WTC11 (cell line): ENCODE results near the gene CIT. TPM values are rescaled to one million over a fixed set of nuclear protein-coding genes. Genes with fewer than 3 reads are reported as not detected.

Source experiments
- ATAC-seq: fragments of 200-7000 bp; cut with Tn5 transposase; 2 replicates; pipeline ENCODE4 v1.10.0; 2021; ENCODE audit warnings: mild to moderate bottlenecking, moderate library complexity
- CTCF ChIA-PET: fragments of 300-600 bp; sonication (Branson Sonifier 250); formaldehyde crosslinking; loops from one replicate; lab custom pipeline; 2021; ENCODE audit warnings: antibody characterized with exemption; lab: Charles Lee
- POLR2A ChIA-PET: fragments of 350-600 bp; sonication (Branson Sonifier 250); formaldehyde crosslinking; loops from one replicate; lab custom pipeline; 2021; ENCODE audit warnings: antibody characterized with exemption; lab: Charles Lee
- DNase-seq: peaks from one replicate; pipeline ENCODE4 v3.0.0; 2021; ENCODE audit warnings: low spot score
- H3K27ac Mint-ChIP-seq: 2 replicates; pipeline ENCODE4 v1.8.0; 2021; ENCODE audit warnings: mixed read lengths
- H3K27me3 Mint-ChIP-seq: 2 replicates; pipeline ENCODE4 v1.8.0; 2021; ENCODE audit warnings: low read depth, mild to moderate bottlenecking, moderate library complexity, mixed read lengths
- H3K36me3 Mint-ChIP-seq: 2 replicates; pipeline ENCODE4 v1.8.0; 2021; ENCODE audit warnings: mixed read lengths
- H3K4me1 Mint-ChIP-seq: 2 replicates; pipeline ENCODE4 v1.8.0; 2022; ENCODE audit warnings: mixed read lengths
- H3K4me3 Mint-ChIP-seq: 2 replicates; pipeline ENCODE4 v1.8.0; 2021; ENCODE audit warnings: mild to moderate bottlenecking, moderate library complexity, mixed read lengths
- H3K9me3 Mint-ChIP-seq: 2 replicates; pipeline ENCODE4 v1.8.0; 2021; ENCODE audit warnings: mixed read lengths
- CREB1 ChIP-seq: sonication (generic); formaldehyde crosslinking; IDR thresholded peaks from 2 replicates; pipeline ENCODE4 v1.8.0; 2023; ENCODE audit warnings: mild to moderate bottlenecking, missing genetic modification reagents
- ELF4 ChIP-seq: sonication (generic); formaldehyde crosslinking; IDR thresholded peaks from 2 replicates; pipeline ENCODE4 v1.8.1; 2022; ENCODE audit warnings: low read depth, mild to moderate bottlenecking, moderate library complexity, missing genetic modification reagents
- ESRRA ChIP-seq: sonication (generic); formaldehyde crosslinking; IDR thresholded peaks from 2 replicates; pipeline ENCODE4 v1.8.1; 2022; ENCODE audit warnings: mild to moderate bottlenecking, missing genetic modification reagents, borderline replicate concordance
- FOXK1 ChIP-seq: sonication (generic); formaldehyde crosslinking; IDR thresholded peaks from 2 replicates; pipeline ENCODE4 v1.8.0; 2022; ENCODE audit warnings: mild to moderate bottlenecking, moderate library complexity, missing genetic modification reagents
- FOXP1 ChIP-seq: sonication (generic); formaldehyde crosslinking; IDR thresholded peaks from 2 replicates; pipeline ENCODE4 v1.8.0; 2022; ENCODE audit warnings: missing genetic modification reagents, mild to moderate bottlenecking, moderate library complexity, borderline replicate concordance
- IRF2 ChIP-seq: sonication (generic); formaldehyde crosslinking; IDR thresholded peaks from 2 replicates; pipeline ENCODE4 v1.8.0; 2022; ENCODE audit warnings: low read depth, missing genetic modification reagents, borderline replicate concordance
- JAZF1 ChIP-seq: fragments of 250-450 bp; sonication (Bioruptor Pico); IDR thresholded peaks from 2 replicates; pipeline ENCODE4 v1.9.0; 2021; ENCODE audit warnings: moderate library complexity, mild to moderate bottlenecking, inconsistent platforms
- MXD4 ChIP-seq: fragments of 250-450 bp; sonication (Bioruptor Pico); IDR thresholded peaks from 2 replicates; pipeline ENCODE4 v1.8.0; 2021; ENCODE audit warnings: mild to moderate bottlenecking, moderate library complexity, borderline replicate concordance
- NFE2L1 ChIP-seq: sonication (generic); formaldehyde crosslinking; IDR thresholded peaks from 2 replicates; pipeline ENCODE4 v1.8.1; 2023; ENCODE audit warnings: missing genetic modification reagents
- PRRX2 ChIP-seq: fragments of 250-450 bp; sonication (Bioruptor Pico); IDR thresholded peaks from 2 replicates; pipeline ENCODE4 v1.8.0; 2021; ENCODE audit warnings: mild to moderate bottlenecking
- RELA ChIP-seq: sonication (generic); formaldehyde crosslinking; IDR thresholded peaks from 2 replicates; pipeline ENCODE4 v1.8.1; 2022; ENCODE audit warnings: missing genetic modification reagents, mild to moderate bottlenecking, borderline replicate concordance
- SMAD3 ChIP-seq: sonication (generic); formaldehyde crosslinking; IDR thresholded peaks from 2 replicates; pipeline ENCODE4 v1.8.0; 2022; ENCODE audit warnings: missing genetic modification reagents, mild to moderate bottlenecking, borderline replicate concordance
- ZNF671 ChIP-seq: fragments of 250-450 bp; sonication (Bioruptor Pico); IDR thresholded peaks from 2 replicates; pipeline ENCODE4 v1.8.0; 2021; ENCODE audit warnings: mild to moderate bottlenecking
- total RNA-seq: library from RNA; stranded (reverse); gene quantifications from 3 replicates; pipeline ENCODE4 v1.2.3, GENCODE V29; 2021
- TF ChIP-seq, protein P1 (sequence below): sonication (generic); formaldehyde crosslinking; IDR thresholded peaks from 2 replicates; pipeline ENCODE4 v1.8.0; 2022; ENCODE audit warnings: mild to moderate bottlenecking, missing genetic modification reagents
- TF ChIP-seq, protein P2 (sequence below): sonication (generic); formaldehyde crosslinking; IDR thresholded peaks from 2 replicates; pipeline ENCODE4 v1.8.1; 2022; ENCODE audit warnings: low read depth, missing genetic modification reagents, borderline replicate concordance
- TF ChIP-seq, protein P3 (sequence below): fragments of 250-450 bp; sonication (Bioruptor Pico); IDR thresholded peaks from 2 replicates; pipeline ENCODE4 v1.8.0; 2021; ENCODE audit warnings: mild to moderate bottlenecking
- TF ChIP-seq, protein P4 (sequence below): fragments of 250-450 bp; sonication (Bioruptor Pico); conservative IDR thresholded peaks from 2 replicates; pipeline ENCODE4 v1.9.0; 2021; ENCODE audit warnings: mild to moderate bottlenecking
- TF ChIP-seq, protein P5 (sequence below): sonication (generic); formaldehyde crosslinking; IDR thresholded peaks from 2 replicates; pipeline ENCODE4 v1.8.1; 2022; ENCODE audit warnings: mild to moderate bottlenecking, missing genetic modification reagents, moderate library complexity, borderline replicate concordance
- TF ChIP-seq, protein P6 (sequence below): sonication (generic); formaldehyde crosslinking; IDR thresholded peaks from 2 replicates; pipeline ENCODE4 v1.8.0; 2023; ENCODE audit warnings: mild to moderate bottlenecking, missing genetic modification reagents

CIT gene
- total RNA-seq, 1 experiment from 2014 or later = 65.4 TPM

DNA sequence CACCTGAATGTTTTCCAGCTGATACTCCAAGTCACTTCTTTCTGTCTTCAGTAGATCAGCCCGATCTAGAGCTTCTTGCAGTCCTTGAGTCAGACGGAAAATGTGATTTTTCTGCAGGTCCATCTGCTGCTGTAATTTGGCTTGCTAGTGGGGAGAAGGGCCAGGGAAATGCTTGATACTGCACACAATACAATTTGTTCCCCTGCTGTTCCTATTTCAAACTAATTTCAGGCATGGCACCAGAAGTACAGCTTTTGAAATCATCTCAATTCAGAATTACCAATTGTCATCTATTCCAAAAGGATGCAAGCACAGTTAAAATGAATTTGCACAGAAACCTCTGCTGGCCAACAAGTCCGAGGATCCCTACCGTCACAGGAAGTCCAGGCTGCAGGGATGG, 155.8 kb downstream of the CIT start (continued):
- TF ChIP-seq MXD4 (CRISPR knock-in tag) (no peak), RELA (CRISPR knock-in tag) (no peak), ELF4 (no peak), SMAD3 (CRISPR knock-in tag) (no peak), FOXP1 (CRISPR knock-in tag) (no peak), CREB1 (CRISPR knock-in tag) (no peak), NFE2L1 (CRISPR knock-in tag) (no peak)
- TF ChIP-seq, protein P1, sequence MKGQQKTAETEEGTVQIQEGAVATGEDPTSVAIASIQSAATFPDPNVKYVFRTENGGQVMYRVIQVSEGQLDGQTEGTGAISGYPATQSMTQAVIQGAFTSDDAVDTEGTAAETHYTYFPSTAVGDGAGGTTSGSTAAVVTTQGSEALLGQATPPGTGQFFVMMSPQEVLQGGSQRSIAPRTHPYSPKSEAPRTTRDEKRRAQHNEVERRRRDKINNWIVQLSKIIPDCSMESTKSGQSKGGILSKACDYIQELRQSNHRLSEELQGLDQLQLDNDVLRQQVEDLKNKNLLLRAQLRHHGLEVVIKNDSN (CRISPR knock-in tag) = no peak

DNA sequence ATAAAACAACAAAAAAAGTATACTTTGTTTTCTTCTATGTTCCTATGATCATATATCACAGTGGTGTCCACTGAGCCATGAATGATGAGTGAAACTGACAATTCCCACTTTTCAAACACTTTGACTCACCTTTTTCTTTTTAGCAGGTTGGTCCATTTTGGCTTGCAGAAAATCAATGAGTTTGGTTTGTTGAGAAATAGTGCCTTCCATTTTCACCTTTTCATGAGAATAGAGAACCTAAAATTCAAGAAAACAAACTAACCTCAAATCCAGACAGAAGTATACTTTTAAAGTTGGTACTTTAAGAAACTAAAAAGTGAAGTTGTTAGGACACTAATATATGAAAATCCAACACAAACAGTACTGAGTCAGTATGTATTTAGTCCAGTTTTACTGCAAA, 156.8 kb downstream of the CIT start:
- H3K27ac Mint-ChIP-seq = no peak overlapping the region
- ATAC-seq (no peak), DNase-seq (no peak)
- no peaks in the 10 kb centered on the region for H3K27me3 Mint-ChIP-seq
- ChIA-PET POLR2A (no interaction called here), CTCF (no interaction called here)
- H3K36me3 Mint-ChIP-seq = peaks cover 42% of the 10 kb centered on the region
- H3K9me3 Mint-ChIP-seq = no peaks in the 10 kb centered on the region
- no peaks in the 10 kb centered on the region for H3K4me1 Mint-ChIP-seq
- TF ChIP-seq, protein P1 (CRISPR knock-in tag) = no peak
- H3K4me3 Mint-ChIP-seq = no peak overlapping the region

DNA sequence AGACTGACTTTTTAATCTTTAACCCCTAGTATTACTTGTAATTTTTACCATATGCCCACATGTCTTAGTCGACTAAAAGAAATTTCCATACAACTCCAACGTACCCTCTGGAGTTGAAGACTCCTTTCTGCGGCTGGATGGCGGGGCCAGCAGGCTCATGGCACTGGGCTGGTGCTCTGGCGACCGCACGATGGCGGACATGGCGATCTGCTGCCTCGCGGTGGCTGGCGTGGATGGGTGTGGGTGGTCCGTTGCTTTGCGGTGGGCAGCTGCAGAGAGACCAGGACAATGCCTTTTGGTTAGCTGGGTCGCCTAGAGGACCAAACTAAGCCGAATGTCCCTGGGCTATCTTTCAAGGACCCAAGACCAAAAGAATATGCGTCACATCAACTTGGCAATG, 159.0 kb downstream of the CIT start:
- Mint-ChIP-seq H3K27me3 (no peaks in the 10 kb centered on the region), H3K4me1 (no peaks in the 10 kb centered on the region), H3K4me3 (no peak overlapping the region), H3K27ac (no peak overlapping the region), H3K9me3 (no peaks in the 10 kb centered on the region)
- DNase-seq (no peak), ATAC-seq (no peak)
- CTCF ChIA-PET = interaction anchor here (1.3 kb wide), 1 partner anchor 63 kb away, joined by 4 read pairs; no protein-coding TSS in a partner anchor
- TF ChIP-seq, protein P1 (CRISPR knock-in tag) = no peak
- TF ChIP-seq, protein P2, sequence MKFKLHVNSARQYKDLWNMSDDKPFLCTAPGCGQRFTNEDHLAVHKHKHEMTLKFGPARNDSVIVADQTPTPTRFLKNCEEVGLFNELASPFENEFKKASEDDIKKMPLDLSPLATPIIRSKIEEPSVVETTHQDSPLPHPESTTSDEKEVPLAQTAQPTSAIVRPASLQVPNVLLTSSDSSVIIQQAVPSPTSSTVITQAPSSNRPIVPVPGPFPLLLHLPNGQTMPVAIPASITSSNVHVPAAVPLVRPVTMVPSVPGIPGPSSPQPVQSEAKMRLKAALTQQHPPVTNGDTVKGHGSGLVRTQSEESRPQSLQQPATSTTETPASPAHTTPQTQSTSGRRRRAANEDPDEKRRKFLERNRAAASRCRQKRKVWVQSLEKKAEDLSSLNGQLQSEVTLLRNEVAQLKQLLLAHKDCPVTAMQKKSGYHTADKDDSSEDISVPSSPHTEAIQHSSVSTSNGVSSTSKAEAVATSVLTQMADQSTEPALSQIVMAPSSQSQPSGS (CRISPR knock-in tag) = no peak
- TF ChIP-seq FOXK1 (no peak), ZNF671 (CRISPR knock-in tag) (no peak)
- TF ChIP-seq, protein P3, sequence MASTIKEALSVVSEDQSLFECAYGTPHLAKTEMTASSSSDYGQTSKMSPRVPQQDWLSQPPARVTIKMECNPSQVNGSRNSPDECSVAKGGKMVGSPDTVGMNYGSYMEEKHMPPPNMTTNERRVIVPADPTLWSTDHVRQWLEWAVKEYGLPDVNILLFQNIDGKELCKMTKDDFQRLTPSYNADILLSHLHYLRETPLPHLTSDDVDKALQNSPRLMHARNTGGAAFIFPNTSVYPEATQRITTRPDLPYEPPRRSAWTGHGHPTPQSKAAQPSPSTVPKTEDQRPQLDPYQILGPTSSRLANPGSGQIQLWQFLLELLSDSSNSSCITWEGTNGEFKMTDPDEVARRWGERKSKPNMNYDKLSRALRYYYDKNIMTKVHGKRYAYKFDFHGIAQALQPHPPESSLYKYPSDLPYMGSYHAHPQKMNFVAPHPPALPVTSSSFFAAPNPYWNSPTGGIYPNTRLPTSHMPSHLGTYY (CRISPR knock-in tag) = no peak
- TF ChIP-seq, all 79 proteins: peak for 0
- POLR2A ChIA-PET = no interaction called here
- peaks cover 61% of the 10 kb centered on the region for H3K36me3 Mint-ChIP-seq

DNA sequence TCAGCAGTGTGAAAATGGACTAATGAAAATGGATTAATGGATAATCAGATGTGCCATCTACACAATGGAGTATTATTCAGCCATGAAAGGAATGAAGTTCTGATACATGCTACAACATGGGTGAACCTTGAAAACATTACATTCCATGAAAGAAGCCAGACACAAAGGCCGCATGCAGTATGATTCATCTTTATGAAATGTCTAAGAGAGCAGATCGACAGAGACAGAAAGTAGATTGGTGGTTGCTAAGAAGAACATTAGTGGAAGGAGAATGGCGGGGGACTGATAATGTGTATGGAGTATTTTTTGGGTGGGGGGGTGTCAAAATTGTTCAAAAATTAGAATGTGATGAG, 161.9 kb downstream of the CIT start:
- H3K27me3 Mint-ChIP-seq = no peaks in the 10 kb centered on the region
- no peaks in the 10 kb centered on the region for H3K4me1 Mint-ChIP-seq
- CTCF ChIA-PET = no interaction called here
- no peaks in the 10 kb centered on the region for H3K9me3 Mint-ChIP-seq
- DNase-seq = no peak
- peaks cover 83% of the 10 kb centered on the region for H3K36me3 Mint-ChIP-seq
- H3K4me3 Mint-ChIP-seq = no peak overlapping the region
- no peak for ATAC-seq
- POLR2A ChIA-PET = no interaction called here
- H3K27ac Mint-ChIP-seq = no peak overlapping the region; the same call in 1 of the 2 replicates
- TF ChIP-seq FOXK1 = no peak
- TF ChIP-seq, protein P4, sequence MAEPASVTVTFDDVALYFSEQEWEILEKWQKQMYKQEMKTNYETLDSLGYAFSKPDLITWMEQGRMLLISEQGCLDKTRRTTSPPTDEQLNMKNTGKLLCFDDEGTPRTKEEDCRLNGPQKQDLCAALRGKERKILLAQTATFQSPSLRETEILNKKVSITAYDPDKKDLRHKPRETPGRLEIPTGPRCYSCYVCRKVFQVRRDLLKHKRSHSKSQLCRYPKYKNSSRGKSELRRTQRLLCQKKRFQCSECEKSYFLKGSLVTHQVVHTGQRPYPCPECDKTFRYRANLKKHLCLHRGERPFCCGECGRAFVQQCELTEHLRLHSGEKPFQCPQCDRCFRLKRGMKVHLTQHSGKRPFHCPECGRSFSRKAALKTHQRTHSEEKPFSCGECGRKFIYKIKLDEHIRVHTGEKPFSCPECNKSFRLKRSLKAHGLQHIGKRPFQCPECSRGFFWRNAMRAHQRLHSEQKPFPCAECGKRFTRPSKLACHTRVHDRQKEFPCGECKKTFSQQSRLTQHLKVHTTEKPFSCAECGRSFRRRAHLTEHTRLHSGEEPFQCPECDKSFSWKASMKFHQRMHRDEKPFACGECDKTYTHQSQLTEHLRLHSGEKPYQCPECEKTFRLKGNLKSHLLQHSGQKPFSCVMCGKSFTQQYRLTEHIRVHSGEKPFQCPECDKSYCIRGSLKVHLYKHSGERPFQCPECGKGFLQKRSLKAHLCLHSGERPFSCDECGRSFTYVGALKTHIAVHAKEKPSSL = no peak
- TF ChIP-seq, protein P5, sequence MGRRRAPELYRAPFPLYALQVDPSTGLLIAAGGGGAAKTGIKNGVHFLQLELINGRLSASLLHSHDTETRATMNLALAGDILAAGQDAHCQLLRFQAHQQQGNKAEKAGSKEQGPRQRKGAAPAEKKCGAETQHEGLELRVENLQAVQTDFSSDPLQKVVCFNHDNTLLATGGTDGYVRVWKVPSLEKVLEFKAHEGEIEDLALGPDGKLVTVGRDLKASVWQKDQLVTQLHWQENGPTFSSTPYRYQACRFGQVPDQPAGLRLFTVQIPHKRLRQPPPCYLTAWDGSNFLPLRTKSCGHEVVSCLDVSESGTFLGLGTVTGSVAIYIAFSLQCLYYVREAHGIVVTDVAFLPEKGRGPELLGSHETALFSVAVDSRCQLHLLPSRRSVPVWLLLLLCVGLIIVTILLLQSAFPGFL (CRISPR knock-in tag) = no peak
- TF ChIP-seq, protein P6, sequence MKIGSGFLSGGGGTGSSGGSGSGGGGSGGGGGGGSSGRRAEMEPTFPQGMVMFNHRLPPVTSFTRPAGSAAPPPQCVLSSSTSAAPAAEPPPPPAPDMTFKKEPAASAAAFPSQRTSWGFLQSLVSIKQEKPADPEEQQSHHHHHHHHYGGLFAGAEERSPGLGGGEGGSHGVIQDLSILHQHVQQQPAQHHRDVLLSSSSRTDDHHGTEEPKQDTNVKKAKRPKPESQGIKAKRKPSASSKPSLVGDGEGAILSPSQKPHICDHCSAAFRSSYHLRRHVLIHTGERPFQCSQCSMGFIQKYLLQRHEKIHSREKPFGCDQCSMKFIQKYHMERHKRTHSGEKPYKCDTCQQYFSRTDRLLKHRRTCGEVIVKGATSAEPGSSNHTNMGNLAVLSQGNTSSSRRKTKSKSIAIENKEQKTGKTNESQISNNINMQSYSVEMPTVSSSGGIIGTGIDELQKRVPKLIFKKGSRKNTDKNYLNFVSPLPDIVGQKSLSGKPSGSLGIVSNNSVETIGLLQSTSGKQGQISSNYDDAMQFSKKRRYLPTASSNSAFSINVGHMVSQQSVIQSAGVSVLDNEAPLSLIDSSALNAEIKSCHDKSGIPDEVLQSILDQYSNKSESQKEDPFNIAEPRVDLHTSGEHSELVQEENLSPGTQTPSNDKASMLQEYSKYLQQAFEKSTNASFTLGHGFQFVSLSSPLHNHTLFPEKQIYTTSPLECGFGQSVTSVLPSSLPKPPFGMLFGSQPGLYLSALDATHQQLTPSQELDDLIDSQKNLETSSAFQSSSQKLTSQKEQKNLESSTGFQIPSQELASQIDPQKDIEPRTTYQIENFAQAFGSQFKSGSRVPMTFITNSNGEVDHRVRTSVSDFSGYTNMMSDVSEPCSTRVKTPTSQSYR (CRISPR knock-in tag) = no peak
- no peak for TF ChIP-seq PRRX2 (CRISPR knock-in tag)
- no peak for TF ChIP-seq FOXP1 (CRISPR knock-in tag)
- TF ChIP-seq IRF2 (CRISPR knock-in tag) = no peak
- TF ChIP-seq ESRRA (CRISPR knock-in tag) = no peak
- no peak for TF ChIP-seq JAZF1
